ENCODE measurements around the gene NKX1-1.
"Not testable (repeated sequence)": the region's sequence is repeated elsewhere in the genome, so short reads cannot be mapped to it uniquely, and the experiment has no call there.

The NKX1-1 gene

GRCh38 chr4:1399508-1400190 is 6.6 kb downstream of the NKX1-1 start:
- no peak overlapping the region for H3K27ac Mint-ChIP-seq
- H3K4me3 Mint-ChIP-seq: no peak overlapping the region
- peaks cover 68% of the 10 kb centered on the region for H3K27me3 Mint-ChIP-seq (ENCODE audit: low read depth)
- H3K36me3 Mint-ChIP-seq (ENCODE audit: low read depth): peaks cover 24% of the 10 kb centered on the region
- peaks cover 21% of the 10 kb centered on the region for H3K9me3 Mint-ChIP-seq
- H3K4me1 Mint-ChIP-seq: no peaks in the 10 kb centered on the region
- no peak for TF ChIP-seq CTCF (IDR thresholded peaks at IDR 0.05; ENCODE audit: unreplicated experiment in 3 of 3)

DNA sequence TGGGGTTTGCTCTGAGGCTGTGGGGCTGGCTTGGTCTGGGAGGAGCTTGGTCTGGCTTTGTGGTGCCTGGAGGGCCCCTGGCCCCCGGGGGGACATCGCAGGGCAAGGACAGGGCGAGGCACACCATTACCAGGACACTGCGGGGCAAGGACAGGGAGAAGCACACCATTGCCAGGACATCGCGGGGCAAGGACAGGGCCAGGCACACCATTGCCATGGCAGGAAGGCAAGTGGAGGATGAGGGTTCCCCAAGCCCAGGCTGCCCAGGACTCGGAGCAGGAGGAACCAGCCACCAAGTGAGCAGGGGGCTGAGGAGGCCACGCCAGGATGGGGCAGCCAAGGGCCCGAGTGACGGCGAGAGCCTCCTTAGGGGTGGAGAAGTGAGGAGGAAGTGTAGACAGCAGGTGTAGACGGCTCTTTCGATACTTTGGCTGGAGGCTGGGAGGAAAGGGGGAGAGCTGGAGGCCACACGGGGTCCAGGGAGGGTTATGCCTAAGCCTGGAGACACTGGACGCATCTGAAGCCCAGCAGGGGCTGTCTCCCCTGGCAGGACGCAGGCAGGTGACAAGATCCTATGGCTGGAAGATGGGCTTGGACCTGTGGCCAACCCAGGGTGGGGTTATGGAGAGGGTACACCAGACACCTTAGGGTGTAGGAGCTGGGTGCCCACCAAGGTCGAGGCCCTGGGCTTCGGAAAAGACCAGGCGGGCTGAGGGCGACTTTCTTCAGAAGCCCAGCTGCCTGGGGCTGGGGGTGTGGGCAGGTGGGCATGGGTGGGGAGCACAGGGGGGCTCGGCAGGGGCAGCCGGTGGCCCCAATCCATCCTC is 7.3 kb downstream of the NKX1-1 start:
- Mint-ChIP-seq H3K27me3 (ENCODE audit: low read depth) (peaks cover 62% of the 10 kb centered on the region), H3K4me3 (no peak overlapping the region), H3K9me3 (peaks cover 21% of the 10 kb centered on the region), H3K27ac (no peak overlapping the region), H3K36me3 (ENCODE audit: low read depth) (peaks cover 24% of the 10 kb centered on the region), H3K4me1 (no peaks in the 10 kb centered on the region)
- no peak for TF ChIP-seq CTCF (IDR thresholded peaks at IDR 0.05; ENCODE audit: unreplicated experiment in 3 of 3)

DNA sequence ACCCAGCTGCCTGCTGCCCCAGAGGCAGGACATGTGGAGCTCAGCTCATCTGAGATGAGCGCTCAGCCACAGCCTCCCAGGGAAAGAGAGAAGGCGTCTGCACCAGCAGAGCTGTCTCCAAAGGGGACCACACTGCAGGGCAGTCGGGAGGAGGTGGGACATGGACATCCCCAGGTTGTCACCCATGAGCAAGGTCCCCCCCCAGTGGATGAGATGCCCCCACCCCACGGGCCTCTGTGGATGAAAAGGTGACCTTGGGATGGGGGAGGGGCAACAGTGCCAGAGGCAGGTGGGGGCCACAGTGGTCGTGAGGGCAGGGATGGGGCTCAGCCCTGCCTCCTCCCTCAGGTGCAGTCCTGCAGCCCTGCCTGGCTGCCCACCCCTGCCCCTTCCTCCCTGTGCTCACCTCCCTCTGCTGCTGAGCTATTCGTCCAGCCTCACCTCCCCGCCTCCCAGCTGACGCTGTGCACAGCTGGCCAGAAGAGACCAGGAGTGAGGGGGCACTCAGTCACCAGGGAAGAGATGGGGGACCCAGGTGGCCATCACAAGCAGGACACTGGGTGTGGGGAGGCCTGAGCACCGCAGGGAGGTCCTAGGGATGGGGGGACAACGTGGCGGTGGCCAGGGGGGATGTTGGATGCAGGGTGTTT is 9.3 kb downstream of the NKX1-1 start:
- H3K9me3 Mint-ChIP-seq: peaks cover 21% of the 10 kb centered on the region
- TF ChIP-seq CTCF (IDR thresholded peaks at IDR 0.05; ENCODE audit: unreplicated experiment in 3 of 3): no peak
- H3K4me1 Mint-ChIP-seq: no peaks in the 10 kb centered on the region
- H3K27me3 Mint-ChIP-seq (ENCODE audit: low read depth): peaks cover 47% of the 10 kb centered on the region
- no peak overlapping the region for H3K27ac Mint-ChIP-seq
- H3K36me3 Mint-ChIP-seq (ENCODE audit: low read depth): peaks cover 24% of the 10 kb centered on the region
- H3K4me3 Mint-ChIP-seq: no peak overlapping the region

- Mint-ChIP-seq H3K36me3 (ENCODE audit: low read depth) (peaks cover 24% of the 10 kb centered on the region), H3K4me3 (no peak overlapping the region), H3K27me3 (ENCODE audit: low read depth) (peaks cover 39% of the 10 kb centered on the region), H3K4me1 (no peaks in the 10 kb centered on the region), H3K27ac (no peak overlapping the region), H3K9me3 (peaks cover 21% of the 10 kb centered on the region)
- TF ChIP-seq CTCF (IDR thresholded peaks at IDR 0.05; ENCODE audit: unreplicated experiment in 3 of 3): no peak
Measured at GRCh38 chr4:1395941-1396805, 10.1 kb downstream of the NKX1-1 start.

- H3K4me3 Mint-ChIP-seq, H3K27ac Mint-ChIP-seq, H3K4me1 Mint-ChIP-seq: not testable (repeated sequence)
- Mint-ChIP-seq H3K9me3 (peaks cover 21% of the 10 kb centered on the region), H3K36me3 (ENCODE audit: low read depth) (peaks cover 24% of the 10 kb centered on the region), H3K27me3 (ENCODE audit: low read depth) (peaks cover 32% of the 10 kb centered on the region)
Measured at GRCh38 chr4:1395389-1395820, 10.8 kb downstream of the NKX1-1 start.

DNA sequence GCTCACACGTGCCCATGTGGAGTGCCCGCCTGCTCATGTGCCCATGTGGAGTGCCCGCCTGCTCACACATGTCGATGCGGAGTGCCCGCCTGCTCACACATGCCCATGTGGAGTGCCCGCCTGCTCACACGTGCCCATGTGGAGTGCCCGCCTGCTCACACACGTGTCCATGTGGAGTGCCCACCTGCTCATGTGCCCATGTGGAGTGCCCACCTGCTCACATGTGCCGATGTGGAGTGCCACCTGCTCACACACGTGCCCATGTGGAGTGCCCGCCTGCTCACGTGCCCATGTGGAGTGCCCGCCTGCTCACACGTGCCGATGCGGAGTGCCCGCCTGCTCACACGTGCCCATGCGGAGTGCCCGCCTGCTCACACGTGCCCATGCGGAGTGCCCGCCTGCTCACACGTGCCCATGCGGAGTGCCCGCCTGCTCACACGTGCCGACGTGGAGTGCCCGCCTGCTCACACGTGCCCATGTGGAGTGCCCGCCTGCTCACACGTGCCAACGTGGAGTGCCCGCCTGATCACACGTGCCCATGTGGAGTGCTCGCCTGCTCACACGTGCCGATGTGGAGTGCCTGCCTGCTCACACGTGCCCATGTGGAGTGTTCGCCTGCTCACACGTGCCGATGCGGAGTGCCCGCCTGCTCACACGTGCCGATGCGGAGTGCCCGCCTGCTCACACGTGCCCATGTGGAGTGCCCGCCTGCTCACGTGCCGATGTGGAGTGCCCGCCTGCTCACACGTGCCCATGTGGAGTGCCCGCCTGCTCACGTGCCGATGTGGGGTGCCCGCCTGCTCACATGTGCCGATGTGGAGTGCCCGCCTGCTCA is 11.5 kb downstream of the NKX1-1 start:
- peaks cover 20% of the 10 kb centered on the region for H3K9me3 Mint-ChIP-seq
- H3K27me3 Mint-ChIP-seq (ENCODE audit: low read depth): peaks cover 25% of the 10 kb centered on the region
- not testable (repeated sequence) for H3K27ac Mint-ChIP-seq, H3K4me3 Mint-ChIP-seq, H3K4me1 Mint-ChIP-seq
- peaks cover 24% of the 10 kb centered on the region for H3K36me3 Mint-ChIP-seq (ENCODE audit: low read depth)
